Natural killer cell (primary cell): ENCODE data around the gene ATP6V0B. TPM values are rescaled to one million over a fixed set of nuclear protein-coding genes. Genes with fewer than 3 reads are reported as not detected.

Experiments
- ATAC-seq, 3 donors: fragments of 150-1000 bp in 2 of 3; fragments of 200-7000 bp in 1 of 3; cut with Tn5 transposase; 1 replicate in 1 of 3; 2 replicates in 2 of 3; pipeline ENCODE4 v1.10.0; 2021; ENCODE audit warnings: mild to moderate bottlenecking in 2 of 3, moderate library complexity in 2 of 3
- DNase-seq, 2 donors: peaks; one replicate each; pipeline versions ENCODE4 v3.0.0 to v3.0.0-alpha.2; 2013 to 2021; ENCODE audit warnings: mixed read lengths in 1 of 2
- H3K27ac ChIP-seq: one replicate; pipeline ENCODE4 v1.5.1; 2013; ENCODE audit warnings: mild to moderate bottlenecking, low read length
- H3K27me3 ChIP-seq: one replicate; pipeline ENCODE4 v1.6.1; 2013; ENCODE audit warnings: low read length; ENCODE audit not compliant: control insufficient read depth, insufficient read depth
- H3K36me3 ChIP-seq: one replicate; pipeline ENCODE4 v1.6.1; 2013; ENCODE audit warnings: low read length; ENCODE audit not compliant: control insufficient read depth, insufficient read depth
- H3K4me1 ChIP-seq: one replicate; pipeline ENCODE4 v1.6.1; 2013; ENCODE audit warnings: low read length; ENCODE audit not compliant: control insufficient read depth, insufficient read depth
- H3K4me3 ChIP-seq: one replicate; pipeline ENCODE4 v1.5.1; 2013; ENCODE audit warnings: low read length
- H3K9me3 ChIP-seq: one replicate; pipeline ENCODE4 v1.6.1; 2013; ENCODE audit warnings: low read length; ENCODE audit not compliant: control insufficient read depth, insufficient read depth
- H3K27ac Mint-ChIP-seq, 2 donors: one replicate each; pipeline ENCODE4 v1.8.0; 2022; ENCODE audit warnings: mild to moderate bottlenecking in 2 of 2, mixed read lengths in 2 of 2, moderate library complexity in 1 of 2
- H3K27me3 Mint-ChIP-seq, 2 donors: one replicate each; pipeline ENCODE4 v1.8.0; 2022; ENCODE audit warnings: low read depth in 2 of 2, mixed read lengths in 2 of 2
- H3K36me3 Mint-ChIP-seq: one replicate; pipeline ENCODE4 v1.8.0; 2022; ENCODE audit warnings: mixed read lengths
- H3K4me1 Mint-ChIP-seq, 2 donors: one replicate each; pipeline ENCODE4 v1.8.0; 2022; ENCODE audit warnings: mixed read lengths in 2 of 2
- H3K4me3 Mint-ChIP-seq: one replicate; pipeline ENCODE4 v1.8.0; 2022; ENCODE audit warnings: mild to moderate bottlenecking, moderate library complexity, mixed read lengths
- H3K9me3 Mint-ChIP-seq, 2 donors: one replicate each; pipeline ENCODE4 v1.8.0; 2022; ENCODE audit warnings: mixed read lengths in 2 of 2
- WGBS: methylation state at CpG from one replicate; pipeline ENCODE4 v1.1.7; 2013; ENCODE audit warnings: missing lambda C conversion rate; ENCODE audit not compliant: insufficient coverage; 5-methylcytosine and 5-hydroxymethylcytosine counted together
- intact Hi-C: fragments of 100-400 bp; cut with micrococcal nuclease; formaldehyde crosslinking; loops from one replicate; pipeline ENCODE4 v1.14.2; 2022
- total RNA-seq, 4 donors: library from RNA; stranded (reverse); fragments of 120-200 nt in 1 of 4; gene quantifications; one replicate each; pipeline versions ENCODE4 v1.2.3 to v1.2.4, GENCODE V29; 2013 to 2022
- TF ChIP-seq, protein P1 (sequence below): fragments of 200-600 bp; IDR thresholded peaks from one replicate; pipeline ENCODE4 v1.8.0; 2022; ENCODE audit warnings: antibody characterized with exemption

The ATP6V0B gene
- total RNA-seq, 3 donors from 2014 or later (not counting 1 experiment from before 2014, with no cell fraction given), result 76.3 to 115 (median 113) TPM

DNA sequence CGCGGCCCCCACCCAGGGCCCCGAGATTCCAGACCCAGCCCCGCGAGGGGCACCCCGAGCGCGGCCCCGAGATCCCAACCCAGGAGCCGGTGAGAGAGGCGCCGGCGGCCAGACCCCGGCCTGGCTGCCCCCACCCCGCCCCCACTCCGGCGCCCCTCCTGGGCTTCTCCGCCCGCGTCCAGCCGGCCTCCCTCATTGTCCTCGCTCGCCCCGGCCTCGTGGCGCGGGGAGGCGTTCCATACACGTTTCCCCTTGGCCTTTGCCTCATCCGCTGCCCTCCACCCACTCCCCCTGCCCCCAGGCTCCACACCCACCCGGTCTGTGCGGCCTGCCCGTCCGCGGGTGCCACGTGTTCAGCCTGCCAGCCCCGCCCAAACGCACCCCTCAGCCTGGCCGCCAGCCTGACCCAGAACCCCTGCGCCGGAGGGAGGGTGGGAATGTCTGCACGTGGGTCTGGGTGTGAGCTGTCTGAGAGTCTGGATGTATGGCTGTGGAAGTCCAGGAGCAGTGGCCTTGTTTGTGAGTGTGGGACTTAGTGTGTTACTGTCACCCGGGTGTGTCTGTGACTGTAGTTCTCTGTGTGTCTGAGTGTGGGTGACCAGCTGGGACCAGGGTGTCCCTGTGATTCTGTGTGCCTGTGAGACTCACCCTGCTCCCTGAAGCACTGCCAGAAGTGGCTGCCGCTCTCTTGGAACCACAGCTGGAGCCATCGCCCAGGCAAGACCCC is 4.9 kb downstream of the ATP6V0B start:
- peak overlapping the region in 1 of 2 donors; percentile 60 for H3K27ac Mint-ChIP-seq
- Histone ChIP-seq H3K27me3 (no peaks in the 10 kb centered on the region), H3K36me3 (peaks cover 18% of the 10 kb centered on the region), H3K4me3 (peak overlapping the region; percentile 15), H3K4me1 (peaks cover 40% of the 10 kb centered on the region), H3K27ac (no peak overlapping the region), H3K9me3 (no peaks in the 10 kb centered on the region)
- peak in 1 of 3 donors; percentile 13 for ATAC-seq
- peak in 1 of 2 donors; percentile 28 for DNase-seq
- TF ChIP-seq, protein P1, sequence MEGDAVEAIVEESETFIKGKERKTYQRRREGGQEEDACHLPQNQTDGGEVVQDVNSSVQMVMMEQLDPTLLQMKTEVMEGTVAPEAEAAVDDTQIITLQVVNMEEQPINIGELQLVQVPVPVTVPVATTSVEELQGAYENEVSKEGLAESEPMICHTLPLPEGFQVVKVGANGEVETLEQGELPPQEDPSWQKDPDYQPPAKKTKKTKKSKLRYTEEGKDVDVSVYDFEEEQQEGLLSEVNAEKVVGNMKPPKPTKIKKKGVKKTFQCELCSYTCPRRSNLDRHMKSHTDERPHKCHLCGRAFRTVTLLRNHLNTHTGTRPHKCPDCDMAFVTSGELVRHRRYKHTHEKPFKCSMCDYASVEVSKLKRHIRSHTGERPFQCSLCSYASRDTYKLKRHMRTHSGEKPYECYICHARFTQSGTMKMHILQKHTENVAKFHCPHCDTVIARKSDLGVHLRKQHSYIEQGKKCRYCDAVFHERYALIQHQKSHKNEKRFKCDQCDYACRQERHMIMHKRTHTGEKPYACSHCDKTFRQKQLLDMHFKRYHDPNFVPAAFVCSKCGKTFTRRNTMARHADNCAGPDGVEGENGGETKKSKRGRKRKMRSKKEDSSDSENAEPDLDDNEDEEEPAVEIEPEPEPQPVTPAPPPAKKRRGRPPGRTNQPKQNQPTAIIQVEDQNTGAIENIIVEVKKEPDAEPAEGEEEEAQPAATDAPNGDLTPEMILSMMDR, result no peak
- H3K4me1 Mint-ChIP-seq, result peaks cover 26 to 60% of the 10 kb centered on the region in 2 donors
- peak overlapping the region; percentile 90 for H3K4me3 Mint-ChIP-seq
- WGBS, result 6% methylated on average over 45 of the region's 45 CpGs
- H3K27me3 Mint-ChIP-seq, result no peaks in the 10 kb centered on the region
- intact Hi-C loops, result no loop called here
- peaks cover 9% of the 10 kb centered on the region for H3K36me3 Mint-ChIP-seq
- no peaks in the 10 kb centered on the region for H3K9me3 Mint-ChIP-seq

DNA sequence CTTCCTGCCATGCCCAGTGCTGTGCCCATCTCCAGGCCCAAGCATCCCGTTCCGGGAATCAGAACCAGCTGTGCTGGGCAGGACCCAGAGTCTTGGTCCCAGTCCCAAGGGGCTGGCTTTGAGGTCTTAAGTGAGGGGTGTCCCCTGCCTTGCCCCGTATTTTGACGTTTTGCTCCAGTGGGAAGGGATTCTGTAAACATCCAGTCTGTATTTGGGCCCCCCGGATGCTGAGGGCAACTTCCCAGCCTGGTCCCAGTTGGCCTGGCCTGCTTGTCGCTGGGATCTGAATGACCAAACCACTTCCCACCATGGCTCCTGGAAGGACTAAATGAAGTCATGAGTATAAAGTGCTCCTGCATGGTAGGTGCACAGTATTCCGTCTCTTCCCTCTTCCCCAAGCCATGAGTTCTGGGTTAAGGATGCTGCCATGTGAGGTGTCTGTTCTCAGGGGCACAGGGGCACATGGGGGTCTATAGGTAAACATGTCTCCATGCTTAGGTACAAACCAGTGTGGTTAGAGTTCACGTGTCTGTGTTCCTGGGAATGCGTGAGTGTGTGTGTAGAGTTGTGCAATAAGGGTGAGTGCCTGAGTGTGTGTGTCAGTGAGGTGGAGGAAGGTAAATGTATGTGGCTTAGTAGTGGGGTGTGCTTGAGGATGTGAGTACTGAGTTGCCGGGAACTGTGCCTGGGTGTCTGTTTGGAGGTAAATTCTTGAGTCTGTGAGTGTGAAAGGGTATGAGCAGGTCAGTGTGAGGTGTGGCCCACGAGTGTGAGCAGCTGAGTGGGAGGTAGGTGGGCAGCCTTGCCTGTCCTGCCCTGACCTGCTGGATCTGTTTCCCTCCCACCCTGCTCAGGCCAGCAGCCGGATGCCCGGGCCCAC is 5.7 kb downstream of the ATP6V0B start:
- WGBS, result 89% methylated on average over 12 of the region's 13 CpGs
- H3K4me3 ChIP-seq, result no peak overlapping the region
- no peaks in the 10 kb centered on the region for H3K27me3 Mint-ChIP-seq

DNA sequence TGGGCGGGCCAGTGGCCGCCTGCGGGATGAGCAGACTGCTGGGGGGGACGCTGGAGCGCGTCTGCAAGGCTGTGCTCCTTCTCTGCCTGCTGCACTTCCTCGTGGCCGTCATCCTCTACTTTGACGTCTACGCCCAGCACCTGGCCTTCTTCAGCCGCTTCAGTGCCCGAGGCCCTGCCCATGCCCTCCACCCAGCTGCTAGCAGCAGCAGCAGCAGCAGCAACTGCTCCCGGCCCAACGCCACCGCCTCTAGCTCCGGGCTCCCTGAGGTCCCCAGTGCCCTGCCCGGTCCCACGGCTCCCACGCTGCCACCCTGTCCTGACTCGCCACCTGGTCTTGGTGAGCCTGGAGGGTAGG is 6.4 kb downstream of the ATP6V0B start:
- H3K36me3 ChIP-seq, result peaks cover 18% of the 10 kb centered on the region
- no peaks in the 10 kb centered on the region for H3K9me3 Mint-ChIP-seq
- TF ChIP-seq, protein P1, result no peak
- H3K9me3 ChIP-seq, result no peaks in the 10 kb centered on the region
- H3K27ac Mint-ChIP-seq, result no peak overlapping the region
- no peak for ATAC-seq
- 86% methylated on average over 20 of the region's 20 CpGs for WGBS
- H3K4me1 ChIP-seq, result peaks cover 29% of the 10 kb centered on the region
- H3K27me3 Mint-ChIP-seq, result no peaks in the 10 kb centered on the region
- intact Hi-C loops, result no loop called here
- H3K4me1 Mint-ChIP-seq, result peaks cover 23 to 49% of the 10 kb centered on the region in 2 donors
- H3K4me3 ChIP-seq, result no peak overlapping the region
- no peak overlapping the region for H3K27ac ChIP-seq
- no peak for DNase-seq
- H3K4me3 Mint-ChIP-seq, result no peak overlapping the region
- H3K27me3 ChIP-seq, result no peaks in the 10 kb centered on the region
- H3K36me3 Mint-ChIP-seq, result peaks cover 9% of the 10 kb centered on the region

More for the DNA sequence above, 5.7 kb downstream of the ATP6V0B start:
- intact Hi-C loops, result no loop called here
- ATAC-seq, result no peak
- no peaks in the 10 kb centered on the region for H3K27me3 ChIP-seq
- H3K9me3 ChIP-seq, result no peaks in the 10 kb centered on the region
- Mint-ChIP-seq H3K4me3 (peak overlapping the region; percentile 90), H3K4me1 (peaks cover 26 to 56% of the 10 kb centered on the region in 2 donors), H3K9me3 (no peaks in the 10 kb centered on the region), H3K36me3 (peaks cover 9% of the 10 kb centered on the region), H3K27ac (peak overlapping the region in 1 of 2 donors; percentile 60)
- peaks cover 36% of the 10 kb centered on the region for H3K4me1 ChIP-seq
- no peak for DNase-seq
- TF ChIP-seq, protein P1, result no peak
- no peak overlapping the region for H3K27ac ChIP-seq
- H3K36me3 ChIP-seq, result peaks cover 18% of the 10 kb centered on the region
